ENCODE measurements around the gene S100A2.

GRCh38 chr1:153578936-153579335 lies 13.3 kb upstream of the S100A2 start:
- TF ChIP-seq CTCF (IDR thresholded peaks at IDR 0.05; ENCODE audit: insufficient read depth, low read length, poor library complexity, severe bottlenecking): no peak
- TF ChIP-seq EZH2phosphoT487 (conservative IDR thresholded peaks at IDR 0.05; ENCODE audit: low read length): no peak
